ENCODE measurements around the gene TBL3. TPM values are rescaled to one million over a fixed set of nuclear protein-coding genes. Genes with fewer than 3 reads are reported as not detected.

The TBL3 gene
- total RNA-seq, 2 experiments from 2014 or later = 49.9 to 67.2 TPM

GRCh38 chr16:1979271-1980029 lies 7.6 kb downstream of the TBL3 start:
- CTCF ChIA-PET (ENCODE audit: unreplicated experiment) = no interaction called here
- Histone ChIP-seq H3K4me2 (ENCODE audit: low read length) (no peak overlapping the region), H3K4me3 (ENCODE audit: low read depth, low read length, poor library complexity, severe bottlenecking) (no peak overlapping the region), H3K9me2 (ENCODE audit: insufficient read depth, low read length) (no peaks in the 10 kb centered on the region), H3K36me3 (ENCODE audit: insufficient read depth, low read length) (peaks cover 48% of the 10 kb centered on the region), H4K20me1 (ENCODE audit: insufficient read depth, low read length) (no peaks in the 10 kb centered on the region), H3K4me1 (ENCODE audit: insufficient read depth, low read length, poor library complexity, severe bottlenecking) (peaks cover 4% of the 10 kb centered on the region), H2AFZ (ENCODE audit: low read length) (no peak overlapping the region), H3K79me2 (ENCODE audit: insufficient read depth, low read depth, low read length) (no peaks in the 10 kb centered on the region), H3K27ac (ENCODE audit: low read depth, low read length, poor library complexity, severe bottlenecking) (no peak overlapping the region), H3K9me3 (ENCODE audit: low read length) (no peaks in the 10 kb centered on the region)
- POLR2A ChIA-PET = no interaction called here
- intact Hi-C loops (cut with micrococcal nuclease; ENCODE audit: unreplicated experiment) = no loop called here
- DNase-seq (ENCODE audit: low spot score) = no peak
- no TSS peak for BruUV-seq (replicated peaks)
- no peak for TF ChIP-seq CTCF (conservative IDR thresholded peaks at IDR 0.05; ENCODE audit: low read length)
- no peak for TF ChIP-seq EZH2phosphoT487 (IDR thresholded peaks at IDR 0.05; ENCODE audit: borderline replicate concordance, low read depth, low read length)

- no peak overlapping the region for H3K4me2 ChIP-seq (ENCODE audit: low read length)
- no peak for DNase-seq (ENCODE audit: low spot score)
- H3K79me2 ChIP-seq (ENCODE audit: insufficient read depth, low read depth, low read length) = no peaks in the 10 kb centered on the region
- peaks cover 41% of the 10 kb centered on the region for H3K36me3 ChIP-seq (ENCODE audit: insufficient read depth, low read length)
- no peak for TF ChIP-seq EZH2phosphoT487 (IDR thresholded peaks at IDR 0.05; ENCODE audit: borderline replicate concordance, low read depth, low read length)
- no peak for TF ChIP-seq CTCF (conservative IDR thresholded peaks at IDR 0.05; ENCODE audit: low read length)
- intact Hi-C loops (cut with micrococcal nuclease; ENCODE audit: unreplicated experiment) = no loop called here
- H3K4me1 ChIP-seq (ENCODE audit: insufficient read depth, low read length, poor library complexity, severe bottlenecking) = peaks cover 11% of the 10 kb centered on the region
- ChIA-PET POLR2A (no interaction called here), CTCF (ENCODE audit: unreplicated experiment) (no interaction called here)
- no peaks in the 10 kb centered on the region for H4K20me1 ChIP-seq (ENCODE audit: insufficient read depth, low read length)
- H2AFZ ChIP-seq (ENCODE audit: low read length) = no peak overlapping the region
- H3K9me3 ChIP-seq (ENCODE audit: low read length) = no peaks in the 10 kb centered on the region
- H3K27ac ChIP-seq (ENCODE audit: low read depth, low read length, poor library complexity, severe bottlenecking) = no peak overlapping the region
- no peak overlapping the region for H3K4me3 ChIP-seq (ENCODE audit: low read depth, low read length, poor library complexity, severe bottlenecking)
- no TSS peak for BruUV-seq (replicated peaks)
- no peaks in the 10 kb centered on the region for H3K9me2 ChIP-seq (ENCODE audit: insufficient read depth, low read length)
Observed at GRCh38 chr16:1980030-1980769, 8.3 kb downstream of the TBL3 start.

GRCh38 chr16:1980770-1981087 lies 8.9 kb downstream of the TBL3 start:
- Histone ChIP-seq H3K4me2 (ENCODE audit: low read length) (no peak overlapping the region), H3K9me2 (ENCODE audit: insufficient read depth, low read length) (no peaks in the 10 kb centered on the region), H3K4me3 (ENCODE audit: low read depth, low read length, poor library complexity, severe bottlenecking) (no peak overlapping the region), H3K36me3 (ENCODE audit: insufficient read depth, low read length) (peaks cover 40% of the 10 kb centered on the region), H3K4me1 (ENCODE audit: insufficient read depth, low read length, poor library complexity, severe bottlenecking) (peaks cover 14% of the 10 kb centered on the region), H3K27ac (ENCODE audit: low read depth, low read length, poor library complexity, severe bottlenecking) (no peak overlapping the region), H3K9me3 (ENCODE audit: low read length) (no peaks in the 10 kb centered on the region), H4K20me1 (ENCODE audit: insufficient read depth, low read length) (no peaks in the 10 kb centered on the region), H2AFZ (ENCODE audit: low read length) (no peak overlapping the region), H3K79me2 (ENCODE audit: insufficient read depth, low read depth, low read length) (no peaks in the 10 kb centered on the region)
- intact Hi-C loops (cut with micrococcal nuclease; ENCODE audit: unreplicated experiment) = no loop called here
- POLR2A ChIA-PET = no interaction called here
- BruUV-seq (replicated peaks) = no TSS peak
- DNase-seq (ENCODE audit: low spot score) = no peak
- TF ChIP-seq EZH2phosphoT487 (IDR thresholded peaks at IDR 0.05; ENCODE audit: borderline replicate concordance, low read depth, low read length) (no peak), CTCF (conservative IDR thresholded peaks at IDR 0.05; ENCODE audit: low read length) (no peak)
- CTCF ChIA-PET (ENCODE audit: unreplicated experiment) = no interaction called here
